Thoracic aorta (tissue), 2 donors: ENCODE results near the gene NRP2. TPM values are rescaled to one million over a fixed set of nuclear protein-coding genes. Genes with fewer than 3 reads are reported as not detected.

Source experiments
- ATAC-seq: fragments of 150-250 bp; one replicate; pipeline ENCODE4 v1.8.0; 2017; ENCODE audit warnings: low read depth; ENCODE audit not compliant: insufficient number of reproducible peaks, low FRiP score
- DNase-seq: peaks from one replicate; pipeline ENCODE4 v3.0.0-alpha.2; 2020; ENCODE audit warnings: low spot score
- H3K27ac ChIP-seq, 2 donors: fragments of 200-600 bp; sonication (generic); 1 replicate in 1 of 2; 2 replicates in 1 of 2; pipeline ENCODE4 v1.5.1; 2016; ENCODE audit warnings: mild to moderate bottlenecking in 2 of 2, moderate library complexity in 2 of 2
- H3K27me3 ChIP-seq: fragments of 200-600 bp; sonication (generic); replicated peaks from 2 replicates; pipeline ENCODE4 v1.6.0; 2016; ENCODE audit warnings: mild to moderate bottlenecking; ENCODE audit not compliant: insufficient read depth
- H3K36me3 ChIP-seq: fragments of 200-600 bp; sonication (generic); one replicate; pipeline ENCODE4 v1.5.1; 2016
- H3K4me1 ChIP-seq, 2 donors: fragments of 200-600 bp; sonication (generic); 1 replicate in 1 of 2; 2 replicates in 1 of 2; pipeline versions ENCODE4 v1.5.1 to v1.6.0; 2016; ENCODE audit warnings: low read depth in 2 of 2, mild to moderate bottlenecking in 1 of 2; ENCODE audit not compliant: control insufficient read depth in 1 of 2
- H3K4me3 ChIP-seq: fragments of 200-600 bp; sonication (generic); 2 replicates; pipeline ENCODE4 v1.5.1; 2016; ENCODE audit warnings: mild to moderate bottlenecking
- H3K9me3 ChIP-seq: fragments of 200-600 bp; sonication (generic); 2 replicates; pipeline ENCODE4 v1.5.1; 2016
- CTCF ChIP-seq: fragments of 200-600 bp; sonication (generic); IDR thresholded peaks from one replicate; pipeline ENCODE4 v1.5.1; 2019; ENCODE audit warnings: antibody characterized with exemption
- total RNA-seq, 2 donors: library from RNA; depleted of rRNA; stranded (reverse); fragments of >200 nt; gene quantifications; one replicate each; pipeline versions ENCODE4 v1.1.0 to v1.2.3, GENCODE V29; 2016

The NRP2 gene
- total RNA-seq, 2 donors from 2014 or later = 73.5 to 75.1 TPM

GRCh38 chr2:205770577-205770976, 88.3 kb downstream of the NRP2 start:
- ATAC-seq = no peak
- no peak for DNase-seq
- peaks cover 4 to 24% of the 10 kb centered on the region in 2 donors for H3K4me1 ChIP-seq
- H3K9me3 ChIP-seq = no peaks in the 10 kb centered on the region
- no peak overlapping the region for H3K27ac ChIP-seq
- no peaks in the 10 kb centered on the region for H3K27me3 ChIP-seq
- H3K4me3 ChIP-seq = no peak overlapping the region
- no peaks in the 10 kb centered on the region for H3K36me3 ChIP-seq
- TF ChIP-seq CTCF = no peak

- no peak overlapping the region for H3K27ac ChIP-seq
- H3K27me3 ChIP-seq = no peaks in the 10 kb centered on the region
- ATAC-seq (no peak), DNase-seq (no peak)
- no peaks in the 10 kb centered on the region for H3K36me3 ChIP-seq
- H3K9me3 ChIP-seq = no peaks in the 10 kb centered on the region
- TF ChIP-seq CTCF = no peak
- H3K4me1 ChIP-seq = peaks cover 4 to 24% of the 10 kb centered on the region in 2 donors
- no peak overlapping the region for H3K4me3 ChIP-seq
Measured at GRCh38 chr2:205771031-205771430, 88.7 kb downstream of the NRP2 start.

GRCh38 chr2:205771666-205772065, 89.4 kb downstream of the NRP2 start:
- DNase-seq = no peak
- Histone ChIP-seq H3K36me3 (no peaks in the 10 kb centered on the region), H3K27me3 (no peaks in the 10 kb centered on the region), H3K27ac (no peak overlapping the region), H3K4me1 (peaks cover 4 to 24% of the 10 kb centered on the region in 2 donors), H3K9me3 (no peaks in the 10 kb centered on the region), H3K4me3 (no peak overlapping the region)
- no peak for TF ChIP-seq CTCF
- no peak for ATAC-seq

- Histone ChIP-seq H3K9me3 (no peaks in the 10 kb centered on the region), H3K36me3 (no peaks in the 10 kb centered on the region), H3K27ac (no peak overlapping the region), H3K4me3 (no peak overlapping the region), H3K27me3 (no peaks in the 10 kb centered on the region), H3K4me1 (peaks cover 4 to 20% of the 10 kb centered on the region in 2 donors)
- no peak for ATAC-seq
- no peak for TF ChIP-seq CTCF
- DNase-seq = no peak
Measured at GRCh38 chr2:205772983-205773382, 90.7 kb downstream of the NRP2 start.

- H3K4me1 ChIP-seq = peaks cover 4 to 13% of the 10 kb centered on the region in 2 donors
- H3K27me3 ChIP-seq = no peaks in the 10 kb centered on the region
- ATAC-seq = no peak
- H3K27ac ChIP-seq = no peak overlapping the region
- no peaks in the 10 kb centered on the region for H3K9me3 ChIP-seq
- no peak for TF ChIP-seq CTCF
- no peak for DNase-seq
- no peak overlapping the region for H3K4me3 ChIP-seq
- H3K36me3 ChIP-seq = no peaks in the 10 kb centered on the region
Measured at GRCh38 chr2:205773989-205774388, 91.7 kb downstream of the NRP2 start.
